HepG2 (cell line): ENCODE results near the gene SULT2B1. TPM values are rescaled to one million over a fixed set of nuclear protein-coding genes. Genes with fewer than 3 reads are reported as not detected.

ENCODE experiments used
- ARID2 ChIP-seq: sonication (generic); formaldehyde crosslinking; IDR thresholded peaks from 2 replicates; pipeline ENCODE4 v1.8.1; 2022; ENCODE audit warnings: mild to moderate bottlenecking, missing genetic modification reagents, borderline replicate concordance
- CHCHD3 ChIP-seq: sonication (generic); formaldehyde crosslinking; IDR thresholded peaks from 2 replicates; pipeline ENCODE4 v1.8.0; 2022; ENCODE audit warnings: mild to moderate bottlenecking, missing genetic modification reagents, moderate library complexity
- DNMT1 ChIP-seq: sonication (generic); formaldehyde crosslinking; IDR thresholded peaks from 2 replicates; pipeline ENCODE4 v1.5.1; 2020; ENCODE audit warnings: mild to moderate bottlenecking, missing genetic modification reagents
- HIVEP1 ChIP-seq: sonication (generic); formaldehyde crosslinking; IDR thresholded peaks from 2 replicates; pipeline ENCODE4 v1.4.0; 2020; ENCODE audit warnings: mild to moderate bottlenecking, missing genetic modification reagents
- MAF1 ChIP-seq: sonication (generic); formaldehyde crosslinking; IDR thresholded peaks from 2 replicates; pipeline ENCODE4 v1.5.0; 2020; ENCODE audit warnings: missing genetic modification reagents, borderline replicate concordance
- MZF1 ChIP-seq: sonication (generic); formaldehyde crosslinking; IDR thresholded peaks from 2 replicates; pipeline ENCODE4 v1.8.1; 2023; ENCODE audit warnings: mild to moderate bottlenecking, missing genetic modification reagents, borderline replicate concordance
- NR2C2 ChIP-seq: sonication (generic); formaldehyde crosslinking; IDR thresholded peaks from 2 replicates; pipeline ENCODE4 v1.4.0; 2020; ENCODE audit warnings: missing genetic modification reagents, mild to moderate bottlenecking, moderate library complexity, borderline replicate concordance
- PAWR ChIP-seq: sonication (generic); formaldehyde crosslinking; IDR thresholded peaks from 2 replicates; pipeline ENCODE4 v1.4.0; 2020; ENCODE audit warnings: missing genetic modification reagents, mild to moderate bottlenecking, borderline replicate concordance
- PCBP2 ChIP-seq: fragments of 200-400 bp; formaldehyde crosslinking; optimal IDR thresholded peaks from 2 replicates; pipeline ENCODE3; 2018; ENCODE audit warnings: low read length, low read depth; ENCODE audit not compliant: poor library complexity, severe bottlenecking
- TAF15 ChIP-seq: fragments of 200-400 bp; formaldehyde crosslinking; IDR thresholded peaks from one replicate; pipeline ENCODE4 v1.6.1; 2018; ENCODE audit warnings: mild to moderate bottlenecking, low read depth, low read length; ENCODE audit not compliant: poor library complexity, severe bottlenecking
- TBX2 ChIP-seq: sonication (generic); formaldehyde crosslinking; IDR thresholded peaks from 2 replicates; pipeline ENCODE4 v1.5.0; 2020; ENCODE audit warnings: missing genetic modification reagents, mild to moderate bottlenecking, borderline replicate concordance
- ZFP37 ChIP-seq: sonication (generic); formaldehyde crosslinking; IDR thresholded peaks from 2 replicates; pipeline ENCODE4 v1.4.0; 2020; ENCODE audit warnings: missing genetic modification reagents, borderline replicate concordance
- ZMYM2 ChIP-seq: sonication (generic); formaldehyde crosslinking; IDR thresholded peaks from 2 replicates; pipeline ENCODE4 v1.8.0; 2022; ENCODE audit warnings: mild to moderate bottlenecking, missing genetic modification reagents
- ZNF431 ChIP-seq: sonication (generic); formaldehyde crosslinking; IDR thresholded peaks from 2 replicates; pipeline ENCODE4 v1.9.0; 2022; ENCODE audit warnings: missing genetic modification reagents, low read depth, mild to moderate bottlenecking, borderline replicate concordance
- ZNF484 ChIP-seq: sonication (generic); formaldehyde crosslinking; IDR thresholded peaks from 2 replicates; pipeline ENCODE4 v1.5.1; 2020; ENCODE audit warnings: mild to moderate bottlenecking, low read depth, missing genetic modification reagents, borderline replicate concordance
- ZNF572 ChIP-seq: sonication (generic); formaldehyde crosslinking; IDR thresholded peaks from 2 replicates; pipeline ENCODE4 v1.5.1; 2020; ENCODE audit warnings: mild to moderate bottlenecking, missing genetic modification reagents
- ZNF644 ChIP-seq: IDR thresholded peaks from 2 replicates; pipeline ENCODE4 v1.6.1; 2016; ENCODE audit warnings: low read depth
- ZNF816 ChIP-seq: sonication (generic); formaldehyde crosslinking; IDR thresholded peaks from 2 replicates; pipeline ENCODE4 v1.8.0; 2022; ENCODE audit warnings: missing genetic modification reagents, mild to moderate bottlenecking, borderline replicate concordance
- polyA plus RNA-seq, 8 experiments: library from polyadenylated mRNA; depleted of rRNA in 3 of 8; stranded (reverse) in 7 of 8; unstranded in 1 of 8; fragments of >200 nt; fragmentation: Illumina TruSeq in 4 of 8; extraction: Trizol in 4 of 8; gene quantifications; 2 replicates each; pipeline versions ENCODE4 v1.2.1 to v1.2.3, GENCODE V29; 2011 to 2016; ENCODE audit warnings: low read depth in 4 of 8, missing spikeins in 1 of 8, mixed read lengths in 1 of 8; ENCODE audit not compliant: insufficient read depth in 1 of 8
- total RNA-seq, 5 experiments: library from RNA; depleted of rRNA; stranded (reverse); fragments of >200 nt; fragmentation: Illumina TruSeq; extraction: Trizol; gene quantifications; 2 replicates each; pipeline ENCODE4 v1.2.3, GENCODE V29; 2016; ENCODE audit warnings: low read depth in 1 of 5
- TF ChIP-seq, protein P1 (sequence below): sonication (generic); formaldehyde crosslinking; IDR thresholded peaks from 2 replicates; pipeline ENCODE4 v1.4.0; 2020; ENCODE audit warnings: low read depth, missing genetic modification reagents
- TF ChIP-seq, protein P2 (sequence below): sonication (generic); formaldehyde crosslinking; IDR thresholded peaks from 2 replicates; pipeline ENCODE4 v1.5.0; 2020; ENCODE audit warnings: mild to moderate bottlenecking, missing genetic modification reagents

SULT2B1 gene
- total and polyA plus RNA-seq, 2 of the 13 experiments (the other 11 are each of a cell fraction or from before 2014, with no cell fraction given), result 0.13 TPM; not detected in 1

DNA sequence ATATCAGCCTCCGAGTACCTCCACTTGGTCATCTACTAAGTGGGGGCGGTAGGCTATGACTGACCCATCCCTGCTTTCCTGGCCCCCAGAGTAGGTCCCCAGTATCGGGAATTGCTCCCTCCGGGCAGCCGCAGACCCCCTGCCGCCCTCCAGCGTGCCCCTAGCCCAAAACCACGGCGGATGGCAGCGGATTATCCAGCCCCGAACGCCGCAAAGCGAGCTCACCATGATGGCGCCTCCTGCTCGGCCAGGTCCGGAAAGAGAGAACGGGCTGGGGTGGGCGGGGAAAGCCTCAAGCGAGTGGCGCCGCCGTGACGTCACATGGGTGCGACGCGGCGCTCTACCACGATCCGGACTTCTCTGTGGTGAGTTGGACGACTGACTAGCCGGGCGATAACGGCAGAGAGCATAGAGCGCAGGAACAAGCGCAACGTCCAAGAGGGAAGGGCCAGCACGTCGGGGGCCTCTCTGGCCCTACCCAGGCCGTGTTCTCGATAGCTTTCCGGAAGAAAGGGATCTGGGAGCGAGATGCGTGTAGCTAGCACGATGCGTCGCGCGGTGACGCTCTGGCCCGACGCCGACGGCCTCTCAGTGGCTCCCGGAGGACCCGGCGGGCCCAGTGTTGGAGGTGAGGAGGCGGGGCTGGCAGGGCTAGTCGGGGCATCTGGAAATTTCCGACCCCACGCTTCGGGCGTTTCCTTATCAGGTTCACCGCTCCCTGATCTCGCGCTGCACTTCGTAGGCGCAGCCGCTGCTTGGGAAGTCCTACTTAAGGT is 67.1 kb downstream of the SULT2B1 start, which contains the start of the genes RPL18 and SPHK2 (continued):
- TF ChIP-seq, protein P1, sequence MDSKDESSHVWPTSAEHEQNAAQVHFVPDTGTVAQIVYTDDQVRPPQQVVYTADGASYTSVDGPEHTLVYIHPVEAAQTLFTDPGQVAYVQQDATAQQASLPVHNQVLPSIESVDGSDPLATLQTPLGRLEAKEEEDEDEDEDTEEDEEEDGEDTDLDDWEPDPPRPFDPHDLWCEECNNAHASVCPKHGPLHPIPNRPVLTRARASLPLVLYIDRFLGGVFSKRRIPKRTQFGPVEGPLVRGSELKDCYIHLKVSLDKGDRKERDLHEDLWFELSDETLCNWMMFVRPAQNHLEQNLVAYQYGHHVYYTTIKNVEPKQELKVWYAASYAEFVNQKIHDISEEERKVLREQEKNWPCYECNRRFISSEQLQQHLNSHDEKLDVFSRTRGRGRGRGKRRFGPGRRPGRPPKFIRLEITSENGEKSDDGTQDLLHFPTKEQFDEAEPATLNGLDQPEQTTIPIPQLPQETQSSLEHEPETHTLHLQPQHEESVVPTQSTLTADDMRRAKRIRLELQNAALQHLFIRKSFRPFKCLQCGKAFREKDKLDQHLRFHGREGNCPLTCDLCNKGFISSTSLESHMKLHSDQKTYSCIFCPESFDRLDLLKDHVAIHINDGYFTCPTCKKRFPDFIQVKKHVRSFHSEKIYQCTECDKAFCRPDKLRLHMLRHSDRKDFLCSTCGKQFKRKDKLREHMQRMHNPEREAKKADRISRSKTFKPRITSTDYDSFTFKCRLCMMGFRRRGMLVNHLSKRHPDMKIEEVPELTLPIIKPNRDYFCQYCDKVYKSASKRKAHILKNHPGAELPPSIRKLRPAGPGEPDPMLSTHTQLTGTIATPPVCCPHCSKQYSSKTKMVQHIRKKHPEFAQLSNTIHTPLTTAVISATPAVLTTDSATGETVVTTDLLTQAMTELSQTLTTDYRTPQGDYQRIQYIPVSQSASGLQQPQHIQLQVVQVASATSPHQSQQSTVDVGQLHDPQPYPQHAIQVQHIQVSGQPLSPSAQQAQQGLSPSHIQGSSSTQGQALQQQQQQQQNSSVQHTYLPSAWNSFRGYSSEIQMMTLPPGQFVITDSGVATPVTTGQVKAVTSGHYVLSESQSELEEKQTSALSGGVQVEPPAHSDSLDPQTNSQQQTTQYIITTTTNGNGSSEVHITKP, result peak; percentile 91; the same call in 1 of the 2 replicates
- TF ChIP-seq ZNF431, result no peak
- no peak for TF ChIP-seq PAWR (CRISPR knock-in tag)
- no peak for TF ChIP-seq MAF1
- no peak; the same call in 1 of the 2 replicates for TF ChIP-seq ZFP37
- TF ChIP-seq ZNF572 (CRISPR knock-in tag), result 0 out of 2 replicates have a peak, but pooled peaks have one; percentile 34
- TF ChIP-seq PCBP2, result no peak
- peak; percentile 89 for TF ChIP-seq NR2C2 (CRISPR knock-in tag)
- TF ChIP-seq, protein P2, sequence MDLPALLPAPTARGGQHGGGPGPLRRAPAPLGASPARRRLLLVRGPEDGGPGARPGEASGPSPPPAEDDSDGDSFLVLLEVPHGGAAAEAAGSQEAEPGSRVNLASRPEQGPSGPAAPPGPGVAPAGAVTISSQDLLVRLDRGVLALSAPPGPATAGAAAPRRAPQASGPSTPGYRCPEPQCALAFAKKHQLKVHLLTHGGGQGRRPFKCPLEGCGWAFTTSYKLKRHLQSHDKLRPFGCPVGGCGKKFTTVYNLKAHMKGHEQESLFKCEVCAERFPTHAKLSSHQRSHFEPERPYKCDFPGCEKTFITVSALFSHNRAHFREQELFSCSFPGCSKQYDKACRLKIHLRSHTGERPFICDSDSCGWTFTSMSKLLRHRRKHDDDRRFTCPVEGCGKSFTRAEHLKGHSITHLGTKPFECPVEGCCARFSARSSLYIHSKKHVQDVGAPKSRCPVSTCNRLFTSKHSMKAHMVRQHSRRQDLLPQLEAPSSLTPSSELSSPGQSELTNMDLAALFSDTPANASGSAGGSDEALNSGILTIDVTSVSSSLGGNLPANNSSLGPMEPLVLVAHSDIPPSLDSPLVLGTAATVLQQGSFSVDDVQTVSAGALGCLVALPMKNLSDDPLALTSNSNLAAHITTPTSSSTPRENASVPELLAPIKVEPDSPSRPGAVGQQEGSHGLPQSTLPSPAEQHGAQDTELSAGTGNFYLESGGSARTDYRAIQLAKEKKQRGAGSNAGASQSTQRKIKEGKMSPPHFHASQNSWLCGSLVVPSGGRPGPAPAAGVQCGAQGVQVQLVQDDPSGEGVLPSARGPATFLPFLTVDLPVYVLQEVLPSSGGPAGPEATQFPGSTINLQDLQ (CRISPR knock-in tag), result peak; percentile 91
- TF ChIP-seq ZNF816 (CRISPR knock-in tag), result peak; percentile 70; the same call in 1 of the 2 replicates
- 0 out of 2 replicates have a peak, but pooled peaks have one; percentile 65 for TF ChIP-seq DNMT1 (CRISPR knock-in tag)
- TF ChIP-seq ZNF644 (CRISPR knock-in tag), result 0 out of 2 replicates have a peak, but pooled peaks have one; percentile 17
- TF ChIP-seq ZMYM2 (CRISPR knock-in tag), result no peak
- TF ChIP-seq TAF15, result peak; percentile 61
- no peak for TF ChIP-seq MZF1 (CRISPR knock-in tag)
- peak; percentile 96 for TF ChIP-seq TBX2 (CRISPR knock-in tag)
- TF ChIP-seq CHCHD3 (CRISPR knock-in tag), result 0 out of 2 replicates have a peak, but pooled peaks have one; percentile 52
- no peak for TF ChIP-seq ZNF484 (CRISPR knock-in tag)
- no peak; the same call in 1 of the 2 replicates for TF ChIP-seq HIVEP1 (CRISPR knock-in tag)
- no peak for TF ChIP-seq ARID2 (CRISPR knock-in tag)
